Neural crest cell (in vitro differentiated cells): ENCODE measurements around the gene RBM4B. TPM values are rescaled to one million over a fixed set of nuclear protein-coding genes. Genes with fewer than 3 reads are reported as not detected.
A peak's percentile ranks its signal among the peaks of the same experiment; 100 is the strongest.

Experiments
- DNase-seq: peaks from one replicate; pipeline ENCODE4 v3.0.0; 2021; ENCODE audit warnings: low read depth, mixed read lengths, low spot score
- H3K27ac Mint-ChIP-seq: one replicate; pipeline ENCODE4 v1.8.0; 2021; ENCODE audit warnings: mild to moderate bottlenecking, mixed read lengths; ENCODE audit not compliant: unreplicated experiment
- H3K27me3 Mint-ChIP-seq: 2 replicates; pipeline ENCODE4 v1.8.0; 2021; ENCODE audit warnings: low read depth, mild to moderate bottlenecking, mixed read lengths
- H3K36me3 Mint-ChIP-seq: 2 replicates; pipeline ENCODE4 v1.8.0; 2021; ENCODE audit warnings: low read depth, mild to moderate bottlenecking, mixed read lengths
- H3K4me1 Mint-ChIP-seq: 2 replicates; pipeline ENCODE4 v1.8.0; 2021; ENCODE audit warnings: mixed read lengths
- H3K4me3 Mint-ChIP-seq: one replicate; pipeline ENCODE4 v1.8.0; 2021; ENCODE audit warnings: mild to moderate bottlenecking, mixed read lengths
- H3K9me3 Mint-ChIP-seq: 2 replicates; pipeline ENCODE4 v1.8.0; 2021; ENCODE audit warnings: mixed read lengths
- CTCF ChIP-seq: fragments of 200-600 bp; sonication (generic); conservative IDR thresholded peaks from 2 replicates; pipeline ENCODE4 v1.5.0; 2021; ENCODE audit warnings: antibody characterized with exemption, mild to moderate bottlenecking
- total RNA-seq: library from RNA; stranded (reverse); gene quantifications from 2 replicates; pipeline ENCODE4 v1.2.1, GENCODE V29; 2021

Gene RBM4B
- total RNA-seq, 1 donor from 2014 or later = 61.9 TPM

GRCh38 chr11:66705587-66706335, 28.1 kb upstream of the RBM4B start:
- Mint-ChIP-seq H3K27ac (peak overlapping the region; percentile 94), H3K4me1 (no peaks in the 10 kb centered on the region)

GRCh38 chr11:66704659-66705360, 27.1 kb upstream of the RBM4B start:
- no peak for DNase-seq
- TF ChIP-seq CTCF = no peak
- Mint-ChIP-seq H3K27me3 (no peaks in the 10 kb centered on the region), H3K9me3 (no peaks in the 10 kb centered on the region), H3K4me1 (no peaks in the 10 kb centered on the region), H3K4me3 (no peak overlapping the region), H3K36me3 (peaks cover 10% of the 10 kb centered on the region), H3K27ac (no peak overlapping the region)

More at GRCh38 chr11:66705587-66706335, 28.1 kb upstream of the RBM4B start:
- Mint-ChIP-seq H3K27me3 (no peaks in the 10 kb centered on the region), H3K36me3 (peaks cover 10% of the 10 kb centered on the region), H3K4me3 (no peak overlapping the region), H3K9me3 (no peaks in the 10 kb centered on the region)
- DNase-seq = no peak
- no peak for TF ChIP-seq CTCF

- DNase-seq = no peak
- Mint-ChIP-seq H3K27me3 (no peaks in the 10 kb centered on the region), H3K27ac (no peak overlapping the region), H3K9me3 (no peaks in the 10 kb centered on the region), H3K4me1 (no peaks in the 10 kb centered on the region), H3K36me3 (peaks cover 22% of the 10 kb centered on the region), H3K4me3 (no peak overlapping the region)
- TF ChIP-seq CTCF = no peak
These were observed 23.9 kb upstream of the RBM4B start for GRCh38 chr11:66701432-66702240.

GRCh38 chr11:66700742-66701141, 23.1 kb upstream of the RBM4B start:
- H3K9me3 Mint-ChIP-seq = no peaks in the 10 kb centered on the region
- H3K27ac Mint-ChIP-seq = no peak overlapping the region
- no peaks in the 10 kb centered on the region for H3K4me1 Mint-ChIP-seq
- no peak overlapping the region for H3K4me3 Mint-ChIP-seq
- no peak for DNase-seq
- H3K36me3 Mint-ChIP-seq = peaks cover 19% of the 10 kb centered on the region
- no peaks in the 10 kb centered on the region for H3K27me3 Mint-ChIP-seq
- no peak for TF ChIP-seq CTCF

GRCh38 chr11:66700337-66700736, 22.6 kb upstream of the RBM4B start:
- DNase-seq = no peak
- no peaks in the 10 kb centered on the region for H3K4me1 Mint-ChIP-seq
- H3K9me3 Mint-ChIP-seq = no peaks in the 10 kb centered on the region
- no peaks in the 10 kb centered on the region for H3K27me3 Mint-ChIP-seq
- H3K4me3 Mint-ChIP-seq = no peak overlapping the region
- peaks cover 19% of the 10 kb centered on the region for H3K36me3 Mint-ChIP-seq
- no peak for TF ChIP-seq CTCF
- H3K27ac Mint-ChIP-seq = no peak overlapping the region
